GM13977 (cell line): ENCODE data around the gene WAPL.
"Not testable (repeated sequence)": the region's sequence is repeated elsewhere in the genome, so short reads cannot be mapped to it uniquely, and the experiment has no call there.

Source experiments
- DNase-seq: peaks from one replicate; pipeline ENCODE4 v3.0.0; 2012; ENCODE audit warnings: low spot score
- CTCF ChIP-seq: IDR thresholded peaks from 2 replicates; pipeline ENCODE4 v1.5.1; 2012; ENCODE audit warnings: mild to moderate bottlenecking, control low read depth; ENCODE audit not compliant: insufficient read depth; ENCODE audit errors: extremely low read depth, missing control alignments
- in situ Hi-C: fragments of 300-500 bp; cut with MboI; formaldehyde crosslinking; loops from one replicate; pipeline ENCODE4 v1.12.0; 2022; ENCODE audit warnings: low sequenced_read_pairs, low pct_unique_long_range_greater_than_20kb, mixed read lengths, inconsistent platforms; ENCODE audit not compliant: unreplicated experiment

The WAPL gene

GRCh38 chr10:86553213-86553612 is 31.6 kb upstream of the WAPL start:
- in situ Hi-C loops = no loop called here
- no peak for DNase-seq
- no peak for TF ChIP-seq CTCF

GRCh38 chr10:86547296-86547695 is 25.7 kb upstream of the WAPL start:
- no peak for DNase-seq
- TF ChIP-seq CTCF = no peak
- in situ Hi-C loops = no loop called here

GRCh38 chr10:86545101-86545500 is 23.5 kb upstream of the WAPL start:
- in situ Hi-C loops = no loop called here
- no peak for DNase-seq
- TF ChIP-seq CTCF = no peak

GRCh38 chr10:86540016-86540415 is 18.4 kb upstream of the WAPL start:
- TF ChIP-seq CTCF = no peak
- DNase-seq = no peak
- in situ Hi-C loops = no loop called here

- TF ChIP-seq CTCF = no peak
- DNase-seq = no peak
- in situ Hi-C loops = no loop called here
Observed at GRCh38 chr10:86538547-86538946, 17.0 kb upstream of the WAPL start.

- DNase-seq, in situ Hi-C loops: not testable (repeated sequence)
Observed at GRCh38 chr10:86538040-86538439, 16.4 kb upstream of the WAPL start.

GRCh38 chr10:86536294-86536861 is 14.8 kb upstream of the WAPL start:
- in situ Hi-C loops = no loop called here
- peak; percentile 56 for DNase-seq
- no peak for TF ChIP-seq CTCF
